HG03432 (cell line): ENCODE measurements around the gene SRGAP3.

Experiments
- ATAC-seq: cut with Tn5 transposase; IDR thresholded peaks from one replicate; pipeline ENCODE4 v1.9.1; 2021; ENCODE audit warnings: mild to moderate bottlenecking, moderate library complexity; ENCODE audit not compliant: unreplicated experiment

SRGAP3 gene

DNA sequence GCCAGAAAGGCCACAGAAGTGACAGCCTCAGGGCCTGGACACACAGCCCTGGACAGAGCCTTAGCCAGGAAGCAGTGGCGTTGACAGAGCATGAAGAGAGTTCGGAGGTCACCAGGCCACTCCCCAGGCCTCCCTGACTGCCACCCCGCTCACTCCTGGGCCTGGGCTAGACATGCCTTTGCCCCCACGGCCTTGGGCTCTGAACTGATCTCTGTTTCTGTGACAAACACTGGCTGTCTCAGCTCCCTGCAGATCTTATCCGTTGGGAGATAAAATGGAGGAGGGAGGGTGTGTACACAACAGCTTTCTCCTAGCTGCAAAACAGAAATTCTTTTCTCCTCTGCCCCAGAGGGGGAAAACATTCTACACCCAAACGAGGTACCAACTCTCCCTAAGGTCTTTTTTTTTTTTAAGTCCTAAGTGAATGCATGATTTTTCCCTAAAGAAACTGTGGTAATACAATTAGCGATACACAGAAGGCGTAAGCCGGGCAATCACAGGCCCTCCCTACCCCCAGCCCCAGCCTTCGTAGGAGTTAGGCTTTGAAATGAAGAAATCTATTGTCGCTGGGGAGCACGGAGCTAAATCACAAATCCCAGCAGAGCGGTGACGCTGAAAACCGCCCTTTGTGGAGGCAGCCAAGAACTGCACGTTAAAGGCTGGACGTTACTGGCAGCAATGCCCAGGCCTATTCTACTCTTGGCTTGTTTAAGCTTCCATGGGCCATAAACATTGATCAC lies 45.0 kb downstream of the SRGAP3 start:
- no peak for ATAC-seq

DNA sequence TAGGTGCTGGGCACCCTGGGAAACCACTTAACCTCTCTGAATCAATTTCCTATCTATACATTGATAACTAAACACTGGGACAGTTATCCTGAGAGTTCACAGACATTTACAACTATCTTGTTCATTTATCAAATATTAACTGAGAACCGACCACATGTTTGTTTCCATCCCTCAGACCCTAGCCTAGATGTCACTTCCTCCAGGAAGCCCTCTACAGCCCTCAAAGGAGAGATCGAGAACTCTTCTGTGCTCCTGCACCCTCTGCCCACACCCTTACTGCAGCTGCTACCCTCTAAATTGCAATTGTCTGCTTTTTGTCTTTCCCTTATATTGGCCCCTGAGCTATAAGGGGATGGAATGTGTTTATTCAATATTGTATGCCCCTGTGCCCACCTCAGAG lies 46.1 kb downstream of the SRGAP3 start:
- ATAC-seq: no peak

DNA sequence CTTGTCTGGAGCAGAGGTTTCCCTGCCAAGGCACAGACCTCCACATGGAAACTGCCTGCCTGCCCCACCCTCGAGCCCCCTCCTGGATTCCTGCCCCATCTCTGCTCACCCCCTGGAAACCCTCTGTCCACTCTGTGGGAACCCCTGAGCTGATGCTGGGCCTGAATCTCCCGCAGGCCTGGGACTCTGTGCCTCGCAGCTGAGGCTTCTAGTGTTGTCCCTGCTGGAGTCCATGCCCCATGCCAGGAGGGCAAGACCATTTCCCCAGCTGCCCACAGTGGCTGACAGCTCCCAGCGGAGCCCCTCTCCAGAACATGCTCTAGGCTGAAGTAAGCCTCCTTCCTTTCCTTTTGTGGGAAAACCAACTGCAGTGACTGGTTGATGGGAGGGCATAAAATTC lies 46.9 kb downstream of the SRGAP3 start:
- no peak for ATAC-seq

DNA sequence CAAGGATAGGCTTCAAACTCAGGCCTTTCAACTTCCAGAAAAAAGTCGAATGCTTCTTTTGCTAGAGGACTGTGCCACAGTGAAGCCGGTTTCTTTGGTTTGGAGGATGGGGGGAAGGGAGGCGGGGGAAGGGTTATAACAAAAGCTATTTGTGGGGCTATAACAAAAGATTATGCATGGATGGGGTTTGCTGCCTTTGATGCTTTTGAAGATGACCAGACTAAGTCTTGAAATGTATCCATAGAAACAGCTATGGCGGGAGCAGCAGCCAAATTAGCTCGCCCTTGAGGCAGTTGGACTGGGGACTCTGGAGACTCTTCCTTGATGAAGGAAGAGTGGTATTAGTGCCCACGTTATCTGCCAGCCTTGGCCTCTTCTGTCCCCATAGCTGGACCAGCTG lies 47.5 kb downstream of the SRGAP3 start:
- no peak for ATAC-seq

DNA sequence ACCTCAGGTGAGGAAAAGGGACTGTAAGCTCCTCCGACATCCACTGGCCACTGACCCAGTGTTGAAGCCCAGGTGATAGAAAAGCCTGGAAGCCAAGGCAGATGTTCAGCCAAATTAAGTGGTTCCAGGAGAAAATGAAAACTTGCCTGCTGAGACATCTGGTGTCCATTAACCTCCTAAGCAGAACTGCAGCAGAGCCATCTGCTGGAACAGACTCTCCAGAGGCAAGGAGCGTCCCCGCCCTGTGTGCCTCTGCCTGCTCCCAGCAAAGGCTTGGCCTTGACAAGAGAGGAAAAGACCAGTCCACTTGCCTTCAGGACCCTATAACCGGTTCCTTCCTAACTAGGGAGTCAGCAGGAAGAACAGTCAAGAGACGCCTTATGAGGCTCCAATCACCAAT lies 48.2 kb downstream of the SRGAP3 start:
- no peak for ATAC-seq

DNA sequence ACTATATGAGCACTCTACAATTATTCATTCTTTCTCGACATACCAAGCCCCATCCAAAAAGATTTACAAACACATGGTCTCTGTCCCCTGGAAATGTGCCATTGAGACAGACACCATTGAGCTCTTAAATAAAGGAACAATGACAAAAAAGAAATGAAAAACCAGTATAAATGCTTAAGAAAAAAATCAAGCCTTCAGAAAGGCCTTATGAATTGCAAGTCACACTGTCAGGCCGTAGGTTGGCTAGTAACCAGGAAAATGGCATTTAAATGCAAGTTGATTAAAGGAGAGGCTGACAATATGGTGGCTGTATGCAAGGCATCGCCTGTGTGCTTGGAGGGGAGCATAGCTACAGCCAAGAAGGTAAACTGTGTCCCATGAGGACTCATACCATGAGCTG lies 49.7 kb downstream of the SRGAP3 start:
- ATAC-seq: no peak

DNA sequence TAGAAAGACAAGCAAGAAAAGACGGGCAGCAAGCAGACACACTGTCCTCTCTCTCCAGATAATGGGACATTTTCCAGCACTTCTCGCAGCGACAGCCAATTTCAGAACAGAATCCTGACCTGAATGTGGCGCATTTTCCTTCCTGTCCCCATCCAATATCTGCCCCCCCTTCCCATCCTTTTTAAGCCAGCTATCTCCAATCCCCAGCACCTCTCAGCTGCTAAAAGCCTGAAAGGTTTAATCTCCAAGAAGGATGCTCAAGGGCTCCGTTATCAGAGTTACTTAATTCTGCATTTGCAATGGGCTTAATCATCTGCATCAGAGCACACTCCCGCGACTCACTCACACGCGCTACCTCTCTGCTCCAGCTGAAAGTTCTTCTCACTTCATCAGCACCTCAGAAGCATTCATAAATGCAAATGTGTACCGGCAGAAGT lies 50.5 kb downstream of the SRGAP3 start:
- ATAC-seq: no peak

DNA sequence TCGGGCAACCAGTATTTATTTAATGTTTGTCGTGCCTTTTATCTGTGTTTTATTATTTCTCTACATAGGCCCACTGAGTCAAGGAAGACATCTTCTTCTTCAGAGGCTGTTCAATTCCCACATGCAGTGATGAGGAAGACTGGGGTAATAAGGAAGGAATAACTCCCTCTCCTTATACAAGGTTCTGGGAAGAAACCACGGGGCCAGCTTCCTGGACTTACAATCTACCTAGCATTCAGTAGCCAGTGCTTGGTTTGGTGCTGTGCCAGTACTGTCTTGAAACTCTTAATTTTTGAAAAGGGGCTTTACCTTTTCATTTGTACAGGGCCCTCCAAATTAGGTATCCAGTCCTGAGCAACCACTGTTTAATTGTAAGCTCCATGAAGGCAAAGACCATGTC lies 51.2 kb downstream of the SRGAP3 start:
- ATAC-seq: no peak

DNA sequence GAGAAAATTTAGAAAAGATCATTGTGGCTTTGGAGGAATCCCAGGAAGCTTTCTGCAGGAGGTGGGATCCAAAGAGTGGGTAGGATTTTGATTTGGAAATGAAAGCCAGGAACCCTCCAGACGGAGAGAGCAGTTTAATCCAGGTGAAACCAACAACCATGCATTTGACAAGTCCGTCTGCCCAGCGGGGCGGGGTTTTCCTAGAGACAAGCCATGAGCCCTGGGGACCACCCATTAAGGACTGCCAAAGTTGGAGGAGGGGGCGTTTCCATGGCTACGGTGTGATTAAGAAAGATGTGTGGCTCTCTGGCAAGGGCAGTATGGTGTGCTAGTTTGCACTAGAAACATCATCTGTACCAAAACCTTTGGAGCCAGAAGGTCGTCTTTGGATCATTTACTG lies 53.4 kb downstream of the SRGAP3 start:
- ATAC-seq: no peak

DNA sequence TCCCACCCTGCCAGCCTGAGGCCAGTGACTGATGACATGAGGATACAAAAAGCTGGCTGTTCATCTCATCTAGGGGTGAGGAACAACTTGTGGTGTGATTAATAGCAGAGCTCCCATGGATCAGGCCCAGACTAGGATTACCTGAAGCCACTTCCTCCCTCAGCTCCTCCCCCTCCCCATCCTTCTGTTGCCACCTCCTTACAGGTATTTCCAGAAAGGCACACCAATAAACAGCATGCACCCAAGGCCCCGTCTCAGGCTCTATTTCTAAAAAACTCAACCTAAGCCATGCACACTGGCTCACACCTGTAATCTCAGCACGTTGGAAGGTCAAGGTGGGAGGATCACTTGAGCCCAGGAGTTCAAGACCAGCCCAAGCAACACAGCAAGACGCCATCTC lies 54.1 kb downstream of the SRGAP3 start:
- no peak for ATAC-seq

DNA sequence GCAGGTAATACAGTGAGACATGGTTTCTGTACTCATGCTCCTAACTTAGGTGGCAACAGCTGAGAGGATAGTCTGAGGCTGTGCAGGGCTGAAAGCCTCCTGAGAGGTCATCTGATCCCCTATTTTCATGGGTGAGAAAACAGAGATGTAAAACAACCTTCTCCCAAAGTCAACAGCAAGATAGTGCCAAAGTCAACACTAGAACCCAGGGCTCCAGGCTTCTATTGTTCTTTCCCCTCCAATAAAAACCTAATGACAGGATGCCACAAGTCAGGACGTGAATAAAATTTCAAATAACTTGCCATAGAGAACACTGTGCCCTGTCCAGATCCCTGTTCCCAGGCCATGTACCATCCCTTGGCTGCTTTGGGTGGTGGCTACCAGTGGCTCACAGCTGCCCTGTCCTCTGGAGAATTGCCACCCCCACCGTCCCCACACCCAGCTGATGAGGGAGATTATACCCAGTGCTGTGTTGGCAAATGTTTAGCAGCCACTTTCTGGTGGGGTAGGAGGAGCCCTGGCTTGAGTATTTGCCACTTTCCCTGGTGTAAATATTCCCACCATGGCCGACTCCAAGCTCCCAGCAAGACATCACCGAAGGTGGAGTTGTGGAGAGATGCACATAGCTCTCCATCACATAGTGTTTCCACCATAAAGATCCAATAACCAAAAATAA lies 54.8 kb downstream of the SRGAP3 start:
- no peak for ATAC-seq

DNA sequence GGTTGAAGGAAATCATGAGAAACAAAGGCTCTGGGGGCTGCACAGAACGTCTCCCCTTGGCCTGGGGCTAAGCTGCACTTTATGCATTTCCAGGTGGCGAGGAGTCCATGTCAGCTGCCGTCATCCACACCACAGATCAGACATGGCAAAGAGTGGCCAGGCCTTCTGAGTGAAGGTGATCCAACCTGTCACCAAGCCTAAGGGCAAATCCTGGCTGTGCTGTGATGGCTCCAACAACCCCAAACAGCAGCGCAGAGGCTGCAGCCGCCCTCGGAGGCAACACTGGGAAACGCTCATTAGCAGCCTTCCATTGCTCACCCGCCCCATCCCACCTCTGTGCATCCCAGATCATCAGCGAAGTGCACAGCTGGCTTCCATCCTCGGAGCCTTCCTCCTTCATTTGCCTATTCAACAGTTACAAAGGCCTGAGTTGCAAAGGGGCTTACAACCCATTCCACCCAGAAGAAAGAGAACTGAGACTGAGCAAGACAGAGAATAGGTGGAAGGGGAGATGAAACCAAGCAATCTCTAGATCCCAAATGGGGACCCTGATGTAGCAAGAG lies 55.7 kb downstream of the SRGAP3 start:
- ATAC-seq: no peak

DNA sequence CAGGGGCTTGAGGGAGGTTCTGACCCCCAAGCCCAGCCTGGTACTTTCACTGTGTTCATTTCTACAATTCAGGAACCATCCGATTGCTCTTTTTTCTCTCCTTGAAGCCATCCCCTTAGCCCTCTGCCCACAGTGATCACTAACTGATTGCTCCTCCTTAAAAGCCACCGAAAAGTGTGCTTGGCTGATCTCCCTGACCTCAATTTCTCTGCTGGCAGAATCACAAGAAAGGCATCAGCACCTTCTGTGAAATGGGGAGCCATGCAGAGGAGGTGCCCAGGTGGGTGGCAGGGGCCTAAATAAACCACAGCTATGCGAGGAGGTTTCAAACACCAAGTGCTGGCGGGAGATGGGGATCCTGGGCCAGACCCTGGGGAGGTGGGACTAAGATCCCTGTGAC lies 56.2 kb downstream of the SRGAP3 start:
- ATAC-seq: no peak

DNA sequence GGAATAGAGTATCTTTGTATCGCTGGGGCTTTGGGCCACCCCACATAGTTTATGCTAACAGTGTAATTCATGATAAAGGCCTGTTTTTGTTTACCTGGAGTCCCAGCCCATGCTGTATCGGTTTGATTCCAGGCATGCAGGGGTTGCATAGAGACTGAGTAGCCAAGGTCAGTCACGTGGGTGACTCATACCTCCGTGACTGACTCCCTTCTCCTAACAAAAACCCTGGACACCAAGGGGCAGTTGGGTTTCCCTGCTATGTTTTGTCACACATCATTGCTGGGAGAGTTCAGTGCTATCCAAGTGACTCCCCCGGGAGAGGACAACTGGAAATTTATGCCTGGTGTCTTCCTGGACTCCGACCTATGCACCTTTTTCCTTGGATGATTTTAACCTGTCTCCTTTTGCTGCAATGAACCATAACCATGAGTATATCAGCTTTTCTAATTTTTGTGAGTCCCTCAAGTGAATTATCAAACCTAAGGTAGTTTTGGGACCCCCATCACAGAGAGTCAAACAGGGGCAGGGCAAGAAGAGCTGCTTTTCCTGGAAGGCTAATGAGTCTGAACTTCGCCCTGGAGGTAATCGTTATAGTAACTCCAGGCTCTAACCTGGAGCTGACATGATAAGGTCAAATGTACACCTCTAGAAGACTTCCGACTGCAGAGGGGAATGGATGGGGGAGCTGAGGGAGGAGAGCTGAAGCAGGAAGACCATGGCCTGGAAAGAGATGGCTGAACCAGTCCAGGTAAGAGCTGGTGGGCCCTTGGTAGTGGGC lies 57.0 kb downstream of the SRGAP3 start:
- no peak for ATAC-seq

DNA sequence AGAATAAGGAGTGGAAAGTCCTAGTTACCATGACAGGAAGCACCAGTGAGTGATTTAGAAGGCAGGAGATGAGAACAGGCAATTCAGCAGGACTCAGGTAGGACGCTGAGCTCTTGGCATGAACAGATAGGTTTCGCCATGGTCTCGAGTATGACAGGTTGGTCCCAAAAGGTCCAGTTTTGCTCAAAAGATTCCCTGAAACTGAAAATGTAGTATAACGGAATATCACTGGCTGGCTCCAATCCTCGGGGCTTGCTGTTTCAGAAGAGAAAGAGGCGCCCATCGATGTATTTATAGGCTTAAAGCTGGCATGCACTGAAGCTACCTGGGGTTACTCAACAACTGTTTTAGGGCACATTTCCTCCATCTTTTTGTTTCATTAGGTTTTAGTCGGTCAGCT lies 59.2 kb downstream of the SRGAP3 start:
- ATAC-seq: no peak

DNA sequence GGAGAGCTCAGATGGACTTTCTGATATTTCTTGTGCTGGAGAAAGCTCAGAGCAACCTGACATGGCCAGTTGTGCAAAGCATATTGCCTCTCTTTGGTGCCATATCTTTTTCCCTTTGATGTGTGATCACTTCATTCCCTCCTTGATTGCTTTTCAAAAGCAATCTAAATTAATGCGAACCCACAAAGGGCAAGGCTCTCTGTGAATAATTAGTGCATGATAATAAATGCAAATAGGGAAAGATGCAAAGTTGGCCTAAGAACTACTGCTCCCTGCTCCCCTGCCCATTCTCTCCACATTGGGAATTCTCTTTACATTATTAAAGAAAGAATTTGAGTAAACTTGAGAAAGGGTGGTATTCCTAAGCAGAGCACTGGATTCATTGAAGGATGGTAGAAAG lies 60.9 kb downstream of the SRGAP3 start:
- no peak for ATAC-seq

DNA sequence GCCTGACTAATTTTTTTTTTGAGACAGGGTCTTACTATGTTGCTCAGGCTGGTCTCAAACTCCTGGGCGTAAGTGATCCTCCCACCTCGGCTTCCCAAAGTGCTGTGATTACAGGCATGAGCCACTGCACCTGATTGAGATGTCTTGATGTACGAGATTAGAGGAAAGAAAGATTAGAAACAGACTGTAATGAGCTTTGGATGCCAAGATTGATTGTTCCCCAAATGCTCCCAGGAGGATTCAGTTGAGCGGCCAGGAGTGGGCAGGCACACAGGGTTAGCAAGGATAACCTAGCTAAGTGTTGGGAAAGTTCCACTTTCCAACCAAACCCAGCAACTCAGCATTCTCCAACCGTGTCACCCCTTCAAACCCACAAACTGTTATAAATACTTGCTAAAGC lies 63.7 kb downstream of the SRGAP3 start:
- no peak for ATAC-seq

DNA sequence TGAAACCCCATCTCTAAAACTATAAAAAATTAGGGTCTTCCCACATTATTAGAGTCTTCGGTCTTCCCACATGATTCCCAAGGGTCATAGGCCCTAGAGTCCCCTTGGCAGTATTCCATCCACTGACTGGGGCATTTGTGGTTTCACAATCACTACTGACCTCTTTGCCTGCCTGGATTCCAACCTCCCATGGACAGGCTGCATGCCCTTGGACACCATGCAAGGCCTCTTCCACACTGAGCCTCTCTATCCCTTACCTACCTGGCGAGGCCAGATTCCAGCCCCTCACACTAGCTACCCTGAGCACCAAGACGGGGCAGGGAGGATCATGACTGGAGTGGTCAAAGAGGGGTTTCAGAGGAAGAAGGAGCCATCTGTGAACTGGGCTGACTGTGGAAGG lies 64.4 kb downstream of the SRGAP3 start:
- no peak for ATAC-seq

DNA sequence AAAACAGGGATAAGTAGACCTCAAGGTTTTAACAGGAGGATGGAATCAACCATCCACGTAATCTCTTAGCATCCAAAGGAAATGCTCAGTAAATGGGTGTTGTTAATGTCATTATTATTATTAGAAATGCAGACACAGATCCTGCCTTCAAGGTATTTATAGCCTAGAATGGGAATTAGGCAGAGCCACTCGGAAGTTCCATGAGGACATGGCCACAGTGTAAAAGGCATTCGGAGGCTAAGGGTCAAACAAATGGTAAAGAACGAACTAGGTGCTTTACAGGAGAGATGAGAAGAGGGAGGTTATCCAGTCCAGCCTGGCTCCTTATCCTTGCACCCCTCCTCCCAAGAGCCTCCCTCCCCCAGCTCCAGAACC lies 65.0 kb downstream of the SRGAP3 start:
- no peak for ATAC-seq

DNA sequence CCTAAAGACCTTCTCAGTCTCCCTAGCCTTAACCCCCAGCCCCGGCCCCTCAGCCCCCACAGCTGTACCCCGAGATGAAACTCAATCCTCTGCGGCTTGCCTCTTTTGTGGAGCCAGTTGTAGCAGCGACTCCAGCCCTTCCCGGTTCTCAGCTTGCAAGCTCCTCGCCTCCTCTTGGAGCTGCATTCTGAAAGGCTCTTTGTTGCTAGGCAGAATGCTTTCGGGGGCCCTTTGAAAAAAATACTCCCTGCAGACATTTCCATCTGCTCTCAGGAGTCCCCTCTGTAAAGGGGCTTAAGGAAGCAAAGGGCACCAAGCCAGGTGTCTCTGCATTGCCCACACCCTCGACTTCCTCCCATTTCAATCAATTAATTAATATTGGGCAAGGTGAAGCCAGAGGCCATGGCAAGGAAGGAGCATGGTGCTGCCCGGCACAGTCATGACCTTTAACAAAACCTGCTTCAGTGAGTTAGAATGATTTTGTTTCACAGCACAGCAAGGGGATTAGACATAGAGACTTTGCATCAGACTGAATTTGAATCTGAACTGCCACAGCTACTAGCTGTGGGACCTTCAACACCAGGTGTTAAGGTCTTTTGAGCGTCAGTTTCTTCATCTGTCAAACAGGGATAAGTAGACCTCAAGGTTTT lies 65.5 kb downstream of the SRGAP3 start:
- no peak for ATAC-seq

DNA sequence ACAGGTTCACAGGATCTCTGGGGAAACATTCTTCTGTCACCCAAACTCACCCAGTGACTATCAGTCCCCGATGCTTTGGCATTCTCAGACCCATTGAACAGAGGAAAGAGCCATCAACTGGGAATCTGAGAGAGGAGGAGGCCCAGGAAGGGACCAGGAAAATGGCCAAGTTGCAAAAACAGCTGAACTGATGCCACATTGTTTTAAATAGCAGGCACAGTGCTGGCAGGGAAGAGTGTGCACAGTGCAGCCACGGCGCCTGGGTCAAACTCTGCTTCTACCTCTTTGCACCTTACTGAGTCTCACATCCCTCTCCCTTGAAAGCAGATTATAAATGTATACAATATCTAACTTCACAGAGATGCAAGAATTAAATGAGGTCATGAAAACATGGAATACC lies 66.4 kb downstream of the SRGAP3 start:
- no peak for ATAC-seq
